Stimulated activated memory B cell treated with anti-CD40 and anti-IgM and Interleukin-4, amounts not matched to agents 10 μg/mL and 1 μg/mL and 100 μg/mL, for 72 hours (primary cell): Measurements from ENCODE around the gene IGFBP1.
"Not testable (repeated sequence)": the region's sequence is repeated elsewhere in the genome, so short reads cannot be mapped to it uniquely, and the experiment has no call there.

Experiments
- ATAC-seq: fragments of 150-1000 bp; cut with Tn5 transposase; 2 replicates; pipeline ENCODE4 v1.10.0; 2021
- H3K27ac Mint-ChIP-seq: one replicate; pipeline ENCODE4 v1.8.0; 2022; ENCODE audit warnings: mild to moderate bottlenecking, mixed read lengths
- H3K27me3 Mint-ChIP-seq: one replicate; pipeline ENCODE4 v1.8.0; 2022; ENCODE audit warnings: mixed read lengths
- H3K36me3 Mint-ChIP-seq: one replicate; pipeline ENCODE4 v1.8.0; 2022; ENCODE audit warnings: mixed read lengths
- H3K4me1 Mint-ChIP-seq: one replicate; pipeline ENCODE4 v1.8.0; 2022; ENCODE audit warnings: mixed read lengths
- H3K4me3 Mint-ChIP-seq: one replicate; pipeline ENCODE4 v1.8.0; 2022; ENCODE audit warnings: mild to moderate bottlenecking, moderate library complexity, mixed read lengths
- H3K9me3 Mint-ChIP-seq: one replicate; pipeline ENCODE4 v1.8.0; 2022; ENCODE audit warnings: mixed read lengths

IGFBP1 gene

GRCh38 chr7:45888185-45888992 is at the start of gene IGFBP1:
Gene IGFBP1, plus strand, starts transcription at chr7:45888488. Its CDS starts 165 bp downstream, at chr7:45888653.
- ATAC-seq = peak; percentile 50
- Mint-ChIP-seq H3K4me1 (no peaks in the 10 kb centered on the region), H3K36me3 (no peaks in the 10 kb centered on the region), H3K27ac (no peak within 1 kb of the TSS), H3K9me3 (no peaks in the 10 kb centered on the region), H3K27me3 (peaks cover 48% of the 10 kb centered on the region), H3K4me3 (no peak within 1 kb of the TSS)

GRCh38 chr7:45838852-45839251 is 49.4 kb upstream of the IGFBP1 start:
- H3K27ac Mint-ChIP-seq, H3K36me3 Mint-ChIP-seq, ATAC-seq, H3K4me3 Mint-ChIP-seq, H3K4me1 Mint-ChIP-seq, H3K9me3 Mint-ChIP-seq: not testable (repeated sequence)
- H3K27me3 Mint-ChIP-seq = peaks cover 27% of the 10 kb centered on the region

- H3K36me3 Mint-ChIP-seq, H3K9me3 Mint-ChIP-seq, H3K4me1 Mint-ChIP-seq: not testable (repeated sequence)
- Mint-ChIP-seq H3K4me3 (peak overlapping the region; percentile 62), H3K27ac (peak overlapping the region; percentile 51), H3K27me3 (peaks cover 22% of the 10 kb centered on the region)
- peak; percentile 79 for ATAC-seq
Observed at GRCh38 chr7:45841926-45842717, 46.2 kb upstream of the IGFBP1 start.

- not testable (repeated sequence) for H3K27ac Mint-ChIP-seq, H3K36me3 Mint-ChIP-seq, H3K4me3 Mint-ChIP-seq, H3K9me3 Mint-ChIP-seq, H3K27me3 Mint-ChIP-seq, ATAC-seq
- H3K4me1 Mint-ChIP-seq = peaks cover 11% of the 10 kb centered on the region
Observed at GRCh38 chr7:45846536-45846935, 41.8 kb upstream of the IGFBP1 start.

DNA sequence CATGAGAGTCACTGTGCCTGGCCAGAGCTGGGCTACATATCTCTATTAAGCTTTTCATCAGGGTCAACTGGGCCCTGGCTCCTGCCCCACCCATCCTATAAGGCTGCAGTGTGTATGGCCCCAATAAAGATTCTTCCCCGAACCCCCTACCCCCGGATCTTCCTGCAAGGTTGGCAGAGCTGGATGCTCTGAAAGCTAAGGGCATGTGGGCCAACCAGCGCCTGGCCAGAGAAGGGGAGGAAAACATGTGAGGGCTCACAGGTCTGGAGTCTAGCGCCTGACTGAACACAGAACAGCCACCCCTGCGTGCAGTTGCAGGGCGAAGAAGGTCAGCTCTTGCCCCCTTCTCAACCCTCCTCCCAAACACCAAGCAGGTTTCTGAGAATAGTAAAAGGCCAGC is 39.6 kb upstream of the IGFBP1 start:
- Mint-ChIP-seq H3K4me1 (peaks cover 12% of the 10 kb centered on the region), H3K27me3 (peaks cover 16% of the 10 kb centered on the region)
- ATAC-seq, H3K9me3 Mint-ChIP-seq, H3K4me3 Mint-ChIP-seq, H3K36me3 Mint-ChIP-seq, H3K27ac Mint-ChIP-seq: not testable (repeated sequence)

DNA sequence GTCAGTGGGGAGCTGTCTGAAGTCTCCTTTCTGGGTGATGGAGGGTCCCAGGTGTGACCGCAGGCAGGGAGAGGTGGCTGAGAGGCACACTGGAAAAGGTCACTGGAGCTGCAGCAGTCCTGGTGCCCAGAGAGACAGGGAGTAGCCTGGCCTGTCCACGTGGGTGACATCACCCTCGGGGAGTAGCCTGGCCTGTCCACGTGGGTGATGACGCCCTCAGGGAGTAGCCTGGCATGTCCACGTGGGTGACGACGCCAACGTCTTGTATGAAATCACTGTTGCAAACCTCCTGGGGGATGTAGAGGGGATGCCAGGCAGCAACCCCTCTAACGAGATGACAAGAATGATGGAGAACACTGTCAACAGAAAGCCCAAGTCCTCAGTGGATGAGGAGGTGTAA is 35.3 kb upstream of the IGFBP1 start:
- not testable (repeated sequence) for H3K9me3 Mint-ChIP-seq, H3K27ac Mint-ChIP-seq, ATAC-seq, H3K4me3 Mint-ChIP-seq, H3K36me3 Mint-ChIP-seq
- H3K4me1 Mint-ChIP-seq = peaks cover 20% of the 10 kb centered on the region
- H3K27me3 Mint-ChIP-seq = peaks cover 29% of the 10 kb centered on the region

DNA sequence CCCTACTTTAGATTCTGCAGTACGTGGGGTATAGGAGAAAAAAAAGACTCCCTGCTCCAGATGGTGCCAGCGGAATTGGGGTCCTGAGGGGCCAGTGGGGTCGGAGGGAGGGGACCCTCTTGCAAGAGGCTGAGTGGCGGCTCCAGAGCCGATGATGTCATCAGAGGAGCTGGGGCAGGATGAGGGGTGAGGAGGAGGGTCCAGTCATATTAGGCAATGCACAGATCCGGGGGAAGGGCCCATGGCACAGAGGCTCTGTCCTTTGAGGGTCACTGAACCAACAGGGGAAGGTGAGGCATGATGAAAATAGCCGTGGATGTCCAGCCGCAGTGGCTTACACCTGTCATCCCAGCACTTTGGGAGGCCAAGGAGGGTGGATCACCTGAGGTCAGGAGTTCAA is 34.8 kb upstream of the IGFBP1 start:
- H3K4me1 Mint-ChIP-seq = peaks cover 20% of the 10 kb centered on the region
- H3K27ac Mint-ChIP-seq, H3K9me3 Mint-ChIP-seq, H3K36me3 Mint-ChIP-seq, H3K4me3 Mint-ChIP-seq, ATAC-seq: not testable (repeated sequence)
- peaks cover 34% of the 10 kb centered on the region for H3K27me3 Mint-ChIP-seq

DNA sequence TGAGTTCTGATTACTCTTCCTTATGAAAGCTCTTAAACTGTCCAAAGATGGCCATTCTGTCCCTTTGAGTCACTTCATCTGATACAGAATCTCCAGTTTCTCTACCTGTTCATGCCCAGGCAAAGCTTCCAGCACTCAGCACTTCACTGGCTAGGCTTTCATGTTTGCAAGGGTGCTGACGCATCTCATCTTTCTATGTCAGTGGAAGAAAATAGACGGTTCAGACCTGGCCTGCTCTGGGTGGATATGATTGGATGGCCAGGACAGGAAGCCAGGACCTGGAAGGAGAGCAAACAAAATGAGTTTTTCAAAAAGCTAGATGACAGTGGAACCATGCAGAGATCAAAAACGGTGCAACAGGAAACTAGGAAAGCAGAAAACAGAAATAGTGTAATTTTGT is 32.6 kb upstream of the IGFBP1 start:
- not testable (repeated sequence) for H3K9me3 Mint-ChIP-seq, H3K4me3 Mint-ChIP-seq, H3K36me3 Mint-ChIP-seq, ATAC-seq, H3K27ac Mint-ChIP-seq
- Mint-ChIP-seq H3K4me1 (peaks cover 20% of the 10 kb centered on the region), H3K27me3 (peaks cover 50% of the 10 kb centered on the region)

GRCh38 chr7:45856888-45857287 is 31.4 kb upstream of the IGFBP1 start:
- H3K4me1 Mint-ChIP-seq = peaks cover 12% of the 10 kb centered on the region
- H3K27me3 Mint-ChIP-seq = peaks cover 50% of the 10 kb centered on the region

GRCh38 chr7:45863715-45864114 is 24.6 kb upstream of the IGFBP1 start:
- H3K4me1 Mint-ChIP-seq = no peaks in the 10 kb centered on the region
- ATAC-seq = no peak
- H3K9me3 Mint-ChIP-seq = peaks cover 4% of the 10 kb centered on the region
- H3K27me3 Mint-ChIP-seq = peaks cover 47% of the 10 kb centered on the region
- H3K27ac Mint-ChIP-seq = no peak overlapping the region
- no peaks in the 10 kb centered on the region for H3K36me3 Mint-ChIP-seq
- H3K4me3 Mint-ChIP-seq = no peak overlapping the region

More at GRCh38 chr7:45856888-45857287, 31.4 kb upstream of the IGFBP1 start:
- not testable (repeated sequence) for H3K27ac Mint-ChIP-seq, H3K9me3 Mint-ChIP-seq, H3K36me3 Mint-ChIP-seq, ATAC-seq, H3K4me3 Mint-ChIP-seq

- Mint-ChIP-seq H3K9me3 (peaks cover 4% of the 10 kb centered on the region), H3K4me3 (no peak overlapping the region), H3K27me3 (peaks cover 32% of the 10 kb centered on the region), H3K27ac (no peak overlapping the region), H3K36me3 (no peaks in the 10 kb centered on the region), H3K4me1 (no peaks in the 10 kb centered on the region)
- peak; percentile 4 for ATAC-seq
Observed at GRCh38 chr7:45865594-45866410, 22.5 kb upstream of the IGFBP1 start.

- no peaks in the 10 kb centered on the region for H3K36me3 Mint-ChIP-seq
- ATAC-seq = no peak
- H3K27me3 Mint-ChIP-seq = peaks cover 32% of the 10 kb centered on the region
- H3K27ac Mint-ChIP-seq = no peak overlapping the region
- no peaks in the 10 kb centered on the region for H3K4me1 Mint-ChIP-seq
- H3K4me3 Mint-ChIP-seq = no peak overlapping the region
- H3K9me3 Mint-ChIP-seq = peaks cover 4% of the 10 kb centered on the region
Observed at GRCh38 chr7:45867471-45867870, 20.8 kb upstream of the IGFBP1 start.

DNA sequence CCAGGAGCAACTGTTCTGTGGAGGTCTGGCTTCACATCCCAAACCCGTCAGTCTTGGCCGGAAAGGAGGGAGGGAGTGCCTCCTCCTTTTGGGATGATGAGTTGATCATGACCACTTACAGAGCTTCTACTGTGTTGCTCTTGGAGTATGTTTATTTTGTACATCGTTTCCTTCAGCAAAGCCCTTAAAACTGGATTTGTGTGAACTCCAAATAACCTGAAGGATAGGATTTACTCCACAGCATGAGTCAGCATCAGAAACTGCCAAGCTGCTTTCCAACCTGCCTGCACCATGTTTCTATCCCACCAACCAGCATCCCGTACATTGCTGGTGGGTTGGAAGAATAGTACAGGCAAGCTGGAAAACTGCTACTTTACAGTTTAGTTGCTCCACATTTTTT is 18.9 kb upstream of the IGFBP1 start:
- Mint-ChIP-seq H3K9me3 (peaks cover 4% of the 10 kb centered on the region), H3K27me3 (peaks cover 15% of the 10 kb centered on the region), H3K36me3 (no peaks in the 10 kb centered on the region), H3K4me3 (no peak overlapping the region), H3K27ac (no peak overlapping the region), H3K4me1 (no peaks in the 10 kb centered on the region)
- no peak for ATAC-seq

DNA sequence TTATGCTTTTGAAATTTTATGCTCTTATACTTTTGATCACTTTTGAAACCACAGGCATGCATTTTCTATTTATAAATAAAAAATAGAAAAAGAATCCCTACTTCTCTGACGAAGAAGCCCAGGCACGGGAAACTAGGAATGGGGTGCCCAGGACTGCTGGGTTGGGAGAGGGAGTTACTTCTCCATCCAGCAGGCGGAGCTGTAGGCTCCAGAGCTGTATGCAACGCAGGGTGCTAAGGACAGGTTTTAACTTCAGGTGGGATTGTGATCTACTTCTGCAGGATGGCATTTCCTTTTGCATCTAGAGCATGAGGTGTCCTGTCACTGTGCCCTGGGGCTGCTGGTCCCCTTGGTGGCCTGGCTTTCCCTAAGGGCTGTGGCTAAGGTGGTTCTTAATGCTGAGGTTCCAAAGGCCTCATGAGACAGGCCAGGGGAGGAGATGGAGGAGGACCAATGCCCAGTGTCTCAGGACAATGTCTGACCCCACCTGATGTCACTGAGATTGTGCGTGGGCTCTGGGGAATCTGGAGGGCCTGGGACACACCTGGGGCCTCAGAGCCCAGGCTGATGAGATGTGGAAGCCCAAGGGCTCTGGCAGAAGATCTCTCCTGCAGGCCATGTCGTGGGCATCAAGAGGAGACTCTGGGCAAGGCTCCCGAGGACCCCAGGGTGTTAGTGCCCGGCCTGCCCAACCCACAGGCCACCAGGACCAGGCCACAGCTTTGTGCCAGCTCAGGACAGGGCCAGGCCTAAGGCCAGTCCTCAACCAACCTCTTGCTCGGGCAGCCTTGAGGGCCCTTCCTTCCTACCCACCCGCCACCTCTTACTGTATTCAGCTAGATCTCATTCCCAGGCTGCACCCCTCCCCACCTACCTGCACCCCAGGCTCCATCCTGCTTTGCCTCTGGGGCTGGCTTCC is 15.9 kb upstream of the IGFBP1 start:
- no peaks in the 10 kb centered on the region for H3K27me3 Mint-ChIP-seq
- H3K36me3 Mint-ChIP-seq = no peaks in the 10 kb centered on the region
- H3K4me1 Mint-ChIP-seq = no peaks in the 10 kb centered on the region
- H3K9me3 Mint-ChIP-seq = peaks cover 4% of the 10 kb centered on the region
- no peak overlapping the region for H3K4me3 Mint-ChIP-seq
- no peak overlapping the region for H3K27ac Mint-ChIP-seq
- peak; percentile 4 for ATAC-seq
